ENCODE measurements around the gene VANGL1. TPM values are rescaled to one million over a fixed set of nuclear protein-coding genes. Genes with fewer than 3 reads are reported as not detected.

Gene VANGL1
- total and polyA plus RNA-seq, 9 donors: 4.9 to 10.2 (median 7.4) TPM

DNA sequence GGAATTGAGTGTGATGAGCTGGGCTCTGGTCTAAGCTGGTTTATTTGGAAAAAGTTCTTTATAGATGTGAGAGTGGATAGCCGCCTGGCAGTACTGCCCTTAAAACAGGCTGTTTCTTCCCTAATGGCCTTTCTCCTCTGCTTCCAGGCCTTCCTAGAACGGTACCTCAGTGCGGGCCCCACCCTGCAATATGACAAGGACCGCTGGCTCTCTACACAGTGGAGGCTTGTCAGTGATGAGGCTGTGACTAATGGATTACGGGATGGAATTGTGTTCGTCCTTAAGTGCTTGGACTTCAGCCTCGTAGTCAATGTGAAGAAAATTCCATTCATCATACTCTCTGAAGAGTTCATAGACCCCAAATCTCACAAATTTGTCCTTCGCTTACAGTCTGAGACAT is 49.2 kb downstream of the VANGL1 start:
- Histone ChIP-seq H3K27me3 (ENCODE audit: control insufficient read depth, insufficient read depth, low read length) (no peaks in the 10 kb centered on the region), H3K4me3 (ENCODE audit: low read length) (no peak overlapping the region), H3K4me1 (ENCODE audit: control insufficient read depth, insufficient read depth, low read length) (no peaks in the 10 kb centered on the region), H3K27ac (ENCODE audit: low read length) (no peak overlapping the region), H3K36me3 (ENCODE audit: control insufficient read depth, insufficient read depth, low read length) (peaks cover 23% of the 10 kb centered on the region), H3K9me3 (replicated peaks; ENCODE audit: control insufficient read depth, low read depth, low read length) (no peaks in the 10 kb centered on the region)
- no CpG with 5 or more reads among the region's 8 CpGs for WGBS (ENCODE audit: insufficient coverage)
- DNase-seq: no peak

DNA sequence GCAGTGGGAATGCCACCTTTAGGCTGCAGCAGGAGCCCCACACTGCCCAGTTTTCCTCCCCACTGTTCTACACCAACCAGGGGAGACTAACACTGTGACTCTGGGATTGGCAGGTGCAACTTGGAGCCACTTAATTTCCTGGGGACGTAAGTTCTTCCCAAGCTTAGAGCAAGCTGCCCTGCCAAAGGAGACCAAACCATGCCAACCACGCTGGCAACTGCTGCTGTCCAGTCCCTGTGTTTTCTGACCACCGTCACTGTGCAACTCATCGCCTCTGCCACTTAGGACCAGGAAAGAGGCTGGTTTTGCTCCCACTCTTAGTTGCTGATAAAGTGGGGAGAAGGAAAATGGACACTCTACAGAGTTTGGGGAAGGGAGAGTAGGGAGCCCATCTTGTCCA is 50.5 kb downstream of the VANGL1 start:
- Histone ChIP-seq H3K9me3 (replicated peaks; ENCODE audit: control insufficient read depth, low read depth, low read length) (no peaks in the 10 kb centered on the region), H3K36me3 (ENCODE audit: control insufficient read depth, insufficient read depth, low read length) (peaks cover 23% of the 10 kb centered on the region), H3K27me3 (ENCODE audit: control insufficient read depth, insufficient read depth, low read length) (no peaks in the 10 kb centered on the region), H3K27ac (ENCODE audit: low read length) (no peak overlapping the region), H3K4me3 (ENCODE audit: low read length) (no peak overlapping the region), H3K4me1 (ENCODE audit: control insufficient read depth, insufficient read depth, low read length) (no peaks in the 10 kb centered on the region)
- 75% methylated on average over 3 of the region's 4 CpGs for WGBS (ENCODE audit: insufficient coverage)
- no peak for DNase-seq

DNA sequence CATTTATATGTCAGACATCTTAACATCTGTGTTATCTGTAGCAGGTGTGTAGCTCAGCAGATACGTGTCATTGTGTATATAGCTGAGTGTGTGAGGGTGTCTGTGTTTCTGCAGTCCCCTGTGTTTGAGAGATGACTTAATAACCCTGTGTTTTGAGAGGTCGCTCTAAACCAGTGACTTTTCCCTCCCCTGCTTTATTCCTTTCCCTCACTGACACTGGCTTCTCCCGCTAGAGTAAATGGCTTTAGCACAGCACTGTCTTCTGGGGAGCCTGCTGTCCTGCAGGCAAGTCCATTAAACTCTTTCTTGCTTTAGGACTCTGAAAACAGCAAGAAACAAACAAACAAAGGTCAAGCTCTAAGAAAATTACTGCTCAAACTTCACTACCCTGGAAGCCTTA is 53.0 kb downstream of the VANGL1 start:
- DNase-seq: no peak
- H3K36me3 ChIP-seq (ENCODE audit: control insufficient read depth, insufficient read depth, low read length): peaks cover 23% of the 10 kb centered on the region
- H3K4me3 ChIP-seq (ENCODE audit: low read length): no peak overlapping the region
- no peak overlapping the region for H3K27ac ChIP-seq (ENCODE audit: low read length)
- H3K4me1 ChIP-seq (ENCODE audit: control insufficient read depth, insufficient read depth, low read length): no peaks in the 10 kb centered on the region
- WGBS (ENCODE audit: insufficient coverage): 57% methylated on average over 2 of the region's 3 CpGs
- H3K9me3 ChIP-seq (replicated peaks; ENCODE audit: control insufficient read depth, low read depth, low read length): no peaks in the 10 kb centered on the region
- no peaks in the 10 kb centered on the region for H3K27me3 ChIP-seq (ENCODE audit: control insufficient read depth, insufficient read depth, low read length)

DNA sequence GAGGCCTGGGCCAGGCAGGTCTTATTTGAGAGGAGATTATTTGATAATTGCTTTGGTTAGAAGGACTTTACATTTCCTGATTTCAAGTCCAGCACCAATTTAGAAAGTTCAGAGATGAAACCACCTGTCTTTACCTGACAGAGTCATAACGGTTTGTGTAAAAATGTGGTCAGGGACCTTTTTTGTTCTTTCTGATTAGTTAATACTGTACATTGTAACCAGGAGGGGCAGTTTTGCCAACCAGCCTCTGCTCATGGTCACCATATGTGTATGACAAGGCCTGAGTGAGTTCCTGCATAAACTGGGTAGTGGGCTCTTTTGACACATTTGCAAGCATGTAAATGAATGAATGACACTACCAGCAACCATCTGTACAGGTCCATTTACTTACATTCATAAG is 55.8 kb downstream of the VANGL1 start:
- H3K36me3 ChIP-seq (ENCODE audit: control insufficient read depth, insufficient read depth, low read length): peaks cover 10% of the 10 kb centered on the region
- no peaks in the 10 kb centered on the region for H3K27me3 ChIP-seq (ENCODE audit: control insufficient read depth, insufficient read depth, low read length)
- no peaks in the 10 kb centered on the region for H3K4me1 ChIP-seq (ENCODE audit: control insufficient read depth, insufficient read depth, low read length)
- no peak for DNase-seq
- H3K27ac ChIP-seq (ENCODE audit: low read length): no peak overlapping the region
- H3K9me3 ChIP-seq (replicated peaks; ENCODE audit: control insufficient read depth, low read depth, low read length): no peaks in the 10 kb centered on the region
- H3K4me3 ChIP-seq (ENCODE audit: low read length): no peak overlapping the region
- no CpG with 5 or more reads among the region's 1 CpG for WGBS (ENCODE audit: insufficient coverage)

DNA sequence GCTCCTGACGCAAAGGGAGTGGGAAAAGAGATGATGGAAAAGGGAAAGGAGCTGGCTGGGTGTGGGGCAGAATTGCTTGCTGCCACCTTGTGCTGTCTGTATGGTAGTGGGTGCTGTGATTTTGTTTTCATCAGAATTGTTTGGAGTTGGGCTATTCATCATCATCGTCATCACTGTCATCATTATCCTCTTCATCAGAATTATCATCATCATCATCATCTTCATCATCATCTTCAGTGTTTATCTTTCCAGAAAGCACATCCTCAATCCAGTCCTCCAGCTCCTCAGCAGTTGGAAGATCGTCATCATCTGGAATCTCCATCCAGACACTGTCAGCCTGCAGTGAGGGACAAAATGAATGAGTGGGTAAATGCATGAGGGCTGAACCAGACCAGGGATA is 59.3 kb downstream of the VANGL1 start:
- 83% methylated on average over 1 of the region's 3 CpGs for WGBS (ENCODE audit: insufficient coverage)
- Histone ChIP-seq H3K36me3 (ENCODE audit: control insufficient read depth, insufficient read depth, low read length) (peaks cover 18% of the 10 kb centered on the region), H3K27ac (ENCODE audit: low read length) (no peak overlapping the region)

DNA sequence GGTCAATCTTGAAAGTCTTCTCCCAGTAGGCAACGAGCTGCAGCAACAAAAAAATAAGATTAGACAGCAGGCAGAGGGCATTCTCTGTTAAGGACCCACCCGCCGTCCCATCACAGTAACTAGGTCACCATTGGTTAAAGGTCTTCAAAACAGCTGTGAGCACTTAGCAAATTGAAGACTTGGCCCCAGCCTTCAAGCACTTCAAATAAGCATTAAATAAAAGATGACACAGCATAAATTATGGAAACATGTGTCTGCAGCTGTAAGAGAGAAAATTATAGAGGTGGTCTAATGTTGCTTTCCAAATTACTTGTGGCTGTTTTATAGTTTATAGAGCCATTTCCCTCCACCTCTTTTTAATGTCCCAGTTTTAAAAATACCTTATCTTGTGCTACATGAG is 61.2 kb downstream of the VANGL1 start:
- Histone ChIP-seq H3K27me3 (ENCODE audit: control insufficient read depth, insufficient read depth, low read length) (no peaks in the 10 kb centered on the region), H3K4me3 (ENCODE audit: low read length) (no peak overlapping the region), H3K9me3 (replicated peaks; ENCODE audit: control insufficient read depth, low read depth, low read length) (no peaks in the 10 kb centered on the region), H3K36me3 (ENCODE audit: control insufficient read depth, insufficient read depth, low read length) (peaks cover 18% of the 10 kb centered on the region), H3K27ac (ENCODE audit: low read length) (no peak overlapping the region), H3K4me1 (ENCODE audit: control insufficient read depth, insufficient read depth, low read length) (peaks cover 6% of the 10 kb centered on the region)
- 58% methylated on average over 3 of the region's 3 CpGs for WGBS (ENCODE audit: insufficient coverage)
- DNase-seq: peak; percentile 25

More for the DNA sequence above, 59.3 kb downstream of the VANGL1 start:
- DNase-seq: no peak
- H3K4me3 ChIP-seq (ENCODE audit: low read length): no peak overlapping the region
- no peaks in the 10 kb centered on the region for H3K9me3 ChIP-seq (replicated peaks; ENCODE audit: control insufficient read depth, low read depth, low read length)
- no peaks in the 10 kb centered on the region for H3K27me3 ChIP-seq (ENCODE audit: control insufficient read depth, insufficient read depth, low read length)
- peaks cover 6% of the 10 kb centered on the region for H3K4me1 ChIP-seq (ENCODE audit: control insufficient read depth, insufficient read depth, low read length)

DNA sequence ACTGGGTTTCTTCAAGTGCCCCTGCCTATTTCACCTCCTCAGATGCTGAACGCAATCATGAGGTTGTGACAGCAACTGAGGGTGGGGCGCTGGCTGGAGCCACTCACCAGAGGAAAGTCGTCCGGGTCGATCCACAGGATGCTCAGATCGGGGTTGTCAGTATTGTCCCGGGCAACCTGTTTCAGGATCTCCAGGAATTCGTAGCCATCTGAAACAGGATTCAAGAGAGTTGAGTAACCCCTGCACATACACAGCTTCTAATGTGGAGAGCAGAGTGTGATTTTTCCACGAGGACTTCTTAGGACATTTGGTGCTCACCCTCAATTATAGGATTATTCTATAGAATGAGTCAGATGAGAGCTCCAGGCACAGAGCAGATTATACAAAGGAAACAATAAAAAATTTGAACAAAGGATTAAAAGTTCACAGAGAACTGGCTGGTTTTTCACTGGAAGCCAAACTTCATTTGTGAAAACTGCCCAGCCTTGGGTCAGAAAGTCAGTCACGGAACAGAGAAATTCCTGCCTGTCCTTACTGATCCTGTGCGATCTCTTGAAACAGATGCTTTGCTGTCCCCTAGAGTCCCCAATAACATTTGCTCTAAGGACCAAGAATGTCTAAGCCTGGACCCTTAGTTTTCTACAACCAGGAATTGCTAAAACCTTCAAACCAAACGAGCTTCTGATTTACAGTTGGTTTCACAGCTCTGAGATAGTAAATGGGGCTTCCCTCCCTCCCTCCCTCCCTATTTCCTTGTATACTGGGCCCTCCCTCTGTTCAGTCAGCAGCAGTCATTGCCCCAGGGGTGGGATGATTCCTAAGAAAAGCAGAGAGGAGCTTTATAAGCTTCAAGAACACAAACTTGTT is 63.5 kb downstream of the VANGL1 start:
- 66% methylated on average over 9 of the region's 12 CpGs for WGBS (ENCODE audit: insufficient coverage)
- Histone ChIP-seq H3K36me3 (ENCODE audit: control insufficient read depth, insufficient read depth, low read length) (peaks cover 18% of the 10 kb centered on the region), H3K27ac (ENCODE audit: low read length) (peak overlapping the region; percentile 11), H3K9me3 (replicated peaks; ENCODE audit: control insufficient read depth, low read depth, low read length) (no peaks in the 10 kb centered on the region), H3K27me3 (ENCODE audit: control insufficient read depth, insufficient read depth, low read length) (no peaks in the 10 kb centered on the region), H3K4me1 (ENCODE audit: control insufficient read depth, insufficient read depth, low read length) (peaks cover 6% of the 10 kb centered on the region), H3K4me3 (ENCODE audit: low read length) (no peak overlapping the region)
- DNase-seq: peak; percentile 41

DNA sequence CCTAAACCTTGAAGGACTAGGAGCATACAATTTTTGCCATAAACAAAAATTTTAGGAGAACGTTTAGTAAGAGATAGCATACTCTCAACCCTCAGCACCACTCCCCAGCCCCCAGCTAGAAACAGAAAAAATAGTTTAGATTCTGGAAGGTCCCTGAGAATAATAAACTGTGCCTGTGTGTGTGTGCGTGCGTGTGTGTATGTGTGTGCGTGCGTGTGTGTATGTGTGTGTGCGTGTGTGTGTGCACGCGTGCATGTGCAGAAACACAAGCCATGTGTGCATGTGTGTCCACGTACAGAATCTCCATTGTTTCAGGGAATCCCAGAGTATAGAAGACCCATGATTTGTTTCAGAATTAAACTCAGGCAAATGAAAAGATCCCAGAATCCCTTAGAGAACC is 64.2 kb downstream of the VANGL1 start:
- Histone ChIP-seq H3K36me3 (ENCODE audit: control insufficient read depth, insufficient read depth, low read length) (peaks cover 13% of the 10 kb centered on the region), H3K27me3 (ENCODE audit: control insufficient read depth, insufficient read depth, low read length) (no peaks in the 10 kb centered on the region), H3K4me3 (ENCODE audit: low read length) (no peak overlapping the region), H3K4me1 (ENCODE audit: control insufficient read depth, insufficient read depth, low read length) (peaks cover 11% of the 10 kb centered on the region), H3K27ac (ENCODE audit: low read length) (no peak overlapping the region), H3K9me3 (replicated peaks; ENCODE audit: control insufficient read depth, low read depth, low read length) (no peaks in the 10 kb centered on the region)
- no peak for DNase-seq
- WGBS (ENCODE audit: insufficient coverage): 80% methylated on average over 1 of the region's 9 CpGs

DNA sequence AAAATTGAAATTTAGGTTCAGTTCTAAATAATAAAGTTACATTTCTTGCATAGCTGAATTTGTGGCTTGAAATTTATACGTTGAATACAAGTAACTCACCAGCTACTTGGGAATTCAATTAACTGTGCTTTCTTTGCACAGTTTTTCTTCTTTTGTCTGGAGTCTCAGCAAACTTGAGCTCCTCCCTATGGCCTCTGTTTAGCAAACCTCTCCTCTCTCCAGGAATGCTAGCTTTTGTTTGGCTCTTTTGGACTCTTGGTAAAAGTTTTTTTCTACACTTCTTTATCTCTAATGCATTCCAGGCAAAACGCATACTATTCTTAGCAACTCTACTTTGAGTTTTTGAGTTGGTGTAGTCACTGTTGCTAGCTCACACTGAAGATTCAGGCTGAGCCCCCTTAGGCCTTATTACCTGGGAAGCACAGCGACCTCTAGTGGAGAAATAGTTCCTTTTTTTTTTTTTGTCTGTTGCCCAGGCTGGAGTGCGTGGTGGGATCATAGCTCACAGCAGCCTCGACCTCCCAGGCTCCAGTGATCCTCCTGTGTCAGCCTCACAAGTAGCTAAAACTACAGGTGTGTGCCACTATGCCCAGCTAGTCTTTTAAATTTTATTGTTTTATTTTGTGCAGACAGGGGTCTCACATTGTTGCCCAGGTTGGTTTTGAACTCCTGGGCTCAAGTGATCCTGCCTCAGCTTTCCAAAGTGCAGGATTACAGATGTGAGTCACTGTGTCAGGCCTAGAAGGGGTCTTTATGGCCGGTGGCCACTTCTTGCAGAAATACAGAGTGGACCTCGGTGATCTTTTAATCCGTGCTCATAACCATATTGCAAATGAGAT is 65.0 kb downstream of the VANGL1 start:
- peak; percentile 50 for DNase-seq
- Histone ChIP-seq H3K4me1 (ENCODE audit: control insufficient read depth, insufficient read depth, low read length) (peaks cover 14% of the 10 kb centered on the region), H3K27ac (ENCODE audit: low read length) (no peak overlapping the region)

DNA sequence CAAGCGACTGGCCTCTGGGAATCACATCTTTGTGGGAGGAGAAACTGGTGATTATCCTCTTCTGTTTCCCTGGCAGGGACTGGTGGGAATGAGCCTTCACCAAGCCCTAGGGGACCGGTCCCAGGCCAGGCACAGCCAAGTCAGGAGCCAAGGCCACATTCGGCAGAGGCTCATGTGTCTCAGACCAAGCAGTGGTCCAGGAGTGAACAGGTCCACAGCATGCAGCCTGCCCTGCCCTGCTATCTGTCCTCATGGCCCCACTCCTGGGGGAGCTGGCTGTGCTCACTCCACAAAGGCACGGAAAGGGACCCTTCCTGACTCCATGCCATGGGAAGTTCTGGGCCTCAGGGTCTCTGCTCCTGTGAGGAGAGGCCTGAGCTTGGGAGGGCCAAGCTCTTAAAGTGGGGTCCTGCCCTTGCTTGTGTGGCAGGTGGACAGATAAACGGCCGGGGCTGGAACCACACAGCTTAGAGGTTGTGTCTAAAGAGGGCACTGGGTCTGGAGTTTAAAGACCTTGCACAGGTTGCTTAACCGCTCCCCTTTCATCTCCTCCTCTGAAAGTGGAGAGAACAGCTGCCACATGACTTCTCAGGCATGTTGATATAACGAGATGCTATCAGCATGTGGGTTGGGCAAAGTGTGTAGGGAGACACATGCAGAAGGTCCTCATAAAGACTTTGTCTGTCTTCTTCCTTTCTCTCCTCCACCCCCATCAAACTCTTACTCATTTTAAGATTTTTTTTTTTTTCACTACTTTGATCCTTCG is 69.3 kb downstream of the VANGL1 start:
- H3K27me3 ChIP-seq (ENCODE audit: control insufficient read depth, insufficient read depth, low read length): no peaks in the 10 kb centered on the region
- peaks cover 8% of the 10 kb centered on the region for H3K4me1 ChIP-seq (ENCODE audit: control insufficient read depth, insufficient read depth, low read length)
- WGBS (ENCODE audit: insufficient coverage): 68% methylated on average over 4 of the region's 9 CpGs
- H3K36me3 ChIP-seq (ENCODE audit: control insufficient read depth, insufficient read depth, low read length): peaks cover 4% of the 10 kb centered on the region
- H3K27ac ChIP-seq (ENCODE audit: low read length): peak overlapping the region; percentile 29
- H3K9me3 ChIP-seq (replicated peaks; ENCODE audit: control insufficient read depth, low read depth, low read length): no peaks in the 10 kb centered on the region
- DNase-seq: no peak
- no peak overlapping the region for H3K4me3 ChIP-seq (ENCODE audit: low read length)

More for the DNA sequence above, 65.0 kb downstream of the VANGL1 start:
- WGBS (ENCODE audit: insufficient coverage): 50% methylated on average over 1 of the region's 8 CpGs
- H3K4me3 ChIP-seq (ENCODE audit: low read length): no peak overlapping the region
- H3K27me3 ChIP-seq (ENCODE audit: control insufficient read depth, insufficient read depth, low read length): no peaks in the 10 kb centered on the region
- no peaks in the 10 kb centered on the region for H3K9me3 ChIP-seq (replicated peaks; ENCODE audit: control insufficient read depth, low read depth, low read length)
- H3K36me3 ChIP-seq (ENCODE audit: control insufficient read depth, insufficient read depth, low read length): peaks cover 13% of the 10 kb centered on the region

Measured in muscle of leg (tissue), 11 donors.